Neural cell (in vitro differentiated cells): ENCODE results near the gene SAMD8. TPM values are rescaled to one million over a fixed set of nuclear protein-coding genes. Genes with fewer than 3 reads are reported as not detected.
"Not testable (repeated sequence)": the region's sequence is repeated elsewhere in the genome, so short reads cannot be mapped to it uniquely, and the experiment has no call there.

Experiments used
- H2AFZ ChIP-seq: fragments of 200-600, 300-800 bp; sonication (generic), shearing (Covaris generic); 2 replicates; pipeline ENCODE4 v1.6.0; 2014; ENCODE audit warnings: low read depth, mild to moderate bottlenecking, antibody characterized with exemption, low read length, moderate library complexity
- H3F3A ChIP-seq: fragments of 200-600 bp; shearing (Covaris generic); 2 replicates; pipeline ENCODE4 v1.6.1; 2016; ENCODE audit warnings: mild to moderate bottlenecking, moderate library complexity, mixed read lengths, antibody characterized with exemption, low read length; ENCODE audit not compliant: insufficient read depth, poor library complexity, severe bottlenecking
- H3K27ac ChIP-seq: fragments of 200-600, 300-800 bp; sonication (generic), shearing (Covaris generic); 2 replicates; pipeline ENCODE4 v1.5.1; 2014; ENCODE audit warnings: mild to moderate bottlenecking, low read length, moderate library complexity
- H3K27me3 ChIP-seq: fragments of 300-800, 200-600 bp; sonication (generic), shearing (Covaris generic); 2 replicates; pipeline ENCODE4 v1.6.0; 2014; ENCODE audit warnings: mild to moderate bottlenecking, low read depth, low read length, moderate library complexity; ENCODE audit not compliant: insufficient read depth
- H3K36me3 ChIP-seq: fragments of 300-800, 200-600 bp; sonication (generic), shearing (Covaris generic); 2 replicates; pipeline ENCODE4 v1.5.1; 2014; ENCODE audit warnings: mild to moderate bottlenecking, antibody characterized with exemption, low read length, moderate library complexity; ENCODE audit not compliant: insufficient read depth
- H3K4me2 ChIP-seq: fragments of 300-800, 200-600 bp; sonication (generic), shearing (Covaris generic); 2 replicates; pipeline ENCODE4 v1.6.0; 2014; ENCODE audit warnings: mild to moderate bottlenecking, low read length
- H3K4me3 ChIP-seq: fragments of 300-800, 200-600 bp; sonication (generic), shearing (Covaris generic); 2 replicates; pipeline ENCODE4 v1.5.1; 2014; ENCODE audit warnings: mild to moderate bottlenecking, low read length, moderate library complexity
- H3K79me2 ChIP-seq: fragments of 200-600 bp; shearing (Covaris generic); replicated peaks from 2 replicates; pipeline ENCODE4 v1.6.0; 2014; ENCODE audit warnings: mild to moderate bottlenecking, low read length, moderate library complexity; ENCODE audit not compliant: insufficient read depth
- H3K9ac ChIP-seq: fragments of 300-800, 200-600 bp; sonication (generic), shearing (Covaris generic); 2 replicates; pipeline ENCODE4 v1.6.1; 2016; ENCODE audit warnings: mild to moderate bottlenecking, low read length, mixed read lengths
- H3K9me2 ChIP-seq: fragments of 200-600 bp; shearing (Covaris generic); 2 replicates; pipeline ENCODE4 v1.6.1; 2016; ENCODE audit warnings: mild to moderate bottlenecking, low read length, mixed read lengths; ENCODE audit not compliant: insufficient read depth
- H3K9me3 ChIP-seq: fragments of 200-600, 300-800 bp; sonication (generic), shearing (Covaris generic); 2 replicates; pipeline ENCODE4 v1.6.1; 2016; ENCODE audit warnings: mild to moderate bottlenecking, mixed run types, low read length, moderate library complexity, mixed read lengths
- H4K20me1 ChIP-seq: fragments of 200-600 bp; shearing (Covaris generic); 2 replicates; pipeline ENCODE4 v1.6.1; 2016; ENCODE audit warnings: mild to moderate bottlenecking, mixed run types; ENCODE audit not compliant: insufficient read depth
- CTCF ChIP-seq: fragments of 450-650 bp; IDR thresholded peaks from 2 replicates; pipeline ENCODE4 v1.5.1; 2014; ENCODE audit warnings: antibody characterized with exemption, mild to moderate bottlenecking, moderate library complexity; ENCODE audit not compliant: poor library complexity, severe bottlenecking
- EP300 ChIP-seq: fragments of 450-650 bp; conservative IDR thresholded peaks from 2 replicates; pipeline ENCODE4 v1.6.1; 2014; ENCODE audit warnings: antibody characterized with exemption, mild to moderate bottlenecking, moderate library complexity; ENCODE audit not compliant: poor library complexity, severe bottlenecking
- EZH2 ChIP-seq: fragments of 200-600, 300-800 bp; shearing (Covaris generic), sonication (generic); IDR thresholded peaks from 2 replicates; pipeline ENCODE4 v1.6.1; 2014; ENCODE audit warnings: antibody characterized with exemption, low read length, borderline replicate concordance, mild to moderate bottlenecking; ENCODE audit not compliant: insufficient read depth, poor library complexity, severe bottlenecking
- MXI1 ChIP-seq: fragments of 450-650 bp; conservative IDR thresholded peaks from 2 replicates; pipeline ENCODE4 v1.6.1; 2014; ENCODE audit warnings: antibody characterized with exemption, mild to moderate bottlenecking; ENCODE audit not compliant: poor library complexity, severe bottlenecking
- POLR2AphosphoS5 ChIP-seq: IDR thresholded peaks from 2 replicates; pipeline ENCODE4 v1.6.1; 2012
- RAD21 ChIP-seq: fragments of 450-650 bp; conservative IDR thresholded peaks from 2 replicates; pipeline ENCODE4 v1.6.1; 2014; ENCODE audit warnings: antibody characterized with exemption, mild to moderate bottlenecking, moderate library complexity
- REST ChIP-seq: IDR thresholded peaks from 2 replicates; pipeline ENCODE4 v1.6.1; 2012; ENCODE audit warnings: borderline replicate concordance
- SMC3 ChIP-seq: fragments of 450-650 bp; conservative IDR thresholded peaks from 2 replicates; pipeline ENCODE4 v1.6.1; 2014; ENCODE audit warnings: antibody characterized with exemption, mild to moderate bottlenecking, moderate library complexity; ENCODE audit not compliant: poor library complexity
- TAF1 ChIP-seq: IDR thresholded peaks from 2 replicates; pipeline ENCODE4 v1.6.1; 2012; ENCODE audit warnings: low read depth
- polyA plus RNA-seq: library from polyadenylated mRNA; depleted of rRNA; stranded (reverse); fragments of >200 nt; gene quantifications from 2 replicates; pipeline ENCODE4 v1.2.3, GENCODE V29; 2014

SAMD8 gene
- polyA plus RNA-seq, 1 donor from 2014 or later: 32.9 TPM

GRCh38 chr10:75129537-75129936, 18.1 kb downstream of the SAMD8 start:
- Histone ChIP-seq H3K36me3 (no peaks in the 10 kb centered on the region), H3K27me3 (no peaks in the 10 kb centered on the region), H3K9me3 (no peaks in the 10 kb centered on the region), H3K9me2 (no peaks in the 10 kb centered on the region), H3K4me2 (no peak overlapping the region), H3K9ac (no peak overlapping the region), H3K4me3 (no peak overlapping the region), H3K79me2 (peaks cover 8% of the 10 kb centered on the region), H3F3A (no peaks in the 10 kb centered on the region), H4K20me1 (no peaks in the 10 kb centered on the region), H2AFZ (no peak overlapping the region), H3K27ac (no peak overlapping the region)
- TF ChIP-seq TAF1 (no peak), RAD21 (no peak), SMC3 (no peak), POLR2AphosphoS5 (no peak), EP300 (no peak), REST (no peak)

- H3K9me2 ChIP-seq, H3K36me3 ChIP-seq, H3K4me3 ChIP-seq, H3K27me3 ChIP-seq, H3K79me2 ChIP-seq, H3K9ac ChIP-seq, H2AFZ ChIP-seq, H3K4me2 ChIP-seq, H3K9me3 ChIP-seq, H3F3A ChIP-seq, H3K27ac ChIP-seq, H4K20me1 ChIP-seq: not testable (repeated sequence)
Observed at GRCh38 chr10:75133701-75134100, 22.2 kb downstream of the SAMD8 start.

- H4K20me1 ChIP-seq: no peaks in the 10 kb centered on the region
Observed at GRCh38 chr10:75136346-75136745, 24.9 kb downstream of the SAMD8 start.

More at GRCh38 chr10:75136346-75136745, 24.9 kb downstream of the SAMD8 start:
- Histone ChIP-seq H3K4me2 (no peak overlapping the region), H3K4me3 (no peak overlapping the region), H3K27me3 (no peaks in the 10 kb centered on the region), H3F3A (no peaks in the 10 kb centered on the region), H3K27ac (no peak overlapping the region), H3K9me2 (no peaks in the 10 kb centered on the region), H3K9me3 (no peaks in the 10 kb centered on the region), H3K9ac (no peak overlapping the region), H2AFZ (no peak overlapping the region), H3K36me3 (no peaks in the 10 kb centered on the region), H3K79me2 (peaks cover 8% of the 10 kb centered on the region)
- TF ChIP-seq RAD21 (no peak), SMC3 (no peak), EP300 (no peak), REST (no peak), MXI1 (no peak), CTCF (no peak), TAF1 (no peak), POLR2AphosphoS5 (no peak), EZH2 (no peak)
